A549 (cell line): ENCODE results near the gene CDKN1C. TPM values are rescaled to one million over a fixed set of nuclear protein-coding genes. Genes with fewer than 3 reads are reported as not detected.

ENCODE experiments used
- ATAC-seq, 2 experiments: fragments of 200-7000 bp in 1 of 2; fragments of >200 bp in 1 of 2; cut with Nextera tagmentation in 1 of 2; cut with Tn5 transposase in 1 of 2; 3 replicates each; pipeline versions ENCODE4 v1.8.0 to v1.9.1; 2018 to 2020; ENCODE audit warnings: mild to moderate bottlenecking in 1 of 2, moderate library complexity in 1 of 2
- CTCF ChIA-PET: fragments of 300-600 bp; sonication (Branson Sonifier 250); formaldehyde crosslinking; extraction: SDS; loops from one replicate; lab custom pipeline; 2021; ENCODE audit warnings: antibody characterized with exemption, inconsistent platforms; lab: Yijun Ruan, JAX
- POLR2A ChIA-PET: fragments of 350-600 bp; formaldehyde crosslinking; extraction: SDS; loops from one replicate; lab custom pipeline; 2021; ENCODE audit warnings: antibody characterized with exemption, inconsistent platforms; lab: Yijun Ruan, JAX
- DNase-seq, 2 experiments: peaks; one replicate each; pipeline versions ENCODE4 v3.0.0 to v3.0.0-alpha.2; 2011 to 2016; ENCODE audit warnings: low read depth in 1 of 2, low spot score in 1 of 2
- FAIRE-seq: peaks from 2 replicates; lab custom pipeline; 2011; peaks lifted over from hg19 to GRCh38; lab: Jason Lieb, UNC
- H3K27ac ChIP-seq, 2 experiments: fragments of >200 bp; sonication (Bioruptor Twin); formaldehyde crosslinking; 3 replicates each; pipeline ENCODE4 v1.5.1; 2016 to 2017
- H3K4me1 ChIP-seq: fragments of >200 bp; sonication (Bioruptor Twin); formaldehyde crosslinking; 3 replicates; pipeline ENCODE4 v1.6.1; 2016
- H3K4me2 ChIP-seq: fragments of >200 bp; sonication (Bioruptor Twin); formaldehyde crosslinking; 3 replicates; pipeline ENCODE4 v1.6.1; 2016
- H3K4me3 ChIP-seq: fragments of >200 bp; sonication (Bioruptor Twin); formaldehyde crosslinking; 3 replicates; pipeline ENCODE4 v1.5.1; 2016
- H3K9me3 ChIP-seq: fragments of >200 bp; sonication (Bioruptor Twin); formaldehyde crosslinking; 3 replicates; pipeline ENCODE4 v1.6.1; 2016
- CBX2 ChIP-seq: fragments of 200-600 bp; sonication (generic); IDR thresholded peaks from 2 replicates; pipeline ENCODE4 v1.6.1; 2016; ENCODE audit warnings: low read depth, mild to moderate bottlenecking, borderline replicate concordance
- CEBPB ChIP-seq, 2 experiments: fragments of >200 bp in 1 of 2; sonication (Bioruptor Twin) in 1 of 2; formaldehyde crosslinking in 1 of 2; IDR thresholded peaks; 2 replicates each; pipeline ENCODE4 v1.6.1; 2012 to 2016
- EHF ChIP-seq: fragments of 250-450 bp; sonication (Bioruptor Pico); IDR thresholded peaks from 2 replicates; pipeline ENCODE4 v1.5.0; 2020; ENCODE audit warnings: mild to moderate bottlenecking
- ELK1 ChIP-seq: fragments of 150-350 bp; IDR thresholded peaks from 2 replicates; pipeline ENCODE4 v1.6.1; 2014; ENCODE audit warnings: low read depth, mild to moderate bottlenecking, low read length
- EP300 ChIP-seq, 2 experiments: fragments of >200 bp; sonication (Bioruptor Twin); formaldehyde crosslinking; IDR thresholded peaks; 2 replicates in 1 of 2; 3 replicates in 1 of 2; pipeline ENCODE4 v1.6.1; 2016 to 2017
- FOSB ChIP-seq: fragments of 250-450 bp; sonication (Bioruptor Pico); IDR thresholded peaks from 2 replicates; pipeline ENCODE4 v1.5.0; 2020; ENCODE audit warnings: mild to moderate bottlenecking, moderate library complexity
- FOSL2 ChIP-seq, 2 experiments: fragments of 450-650 bp in 1 of 2; fragments of >200 bp in 1 of 2; sonication (Bioruptor Twin) in 1 of 2; formaldehyde crosslinking; IDR thresholded peaks; 2 replicates each; pipeline versions ENCODE4 v1.5.0 to v1.6.1; 2016 to 2020; ENCODE audit warnings: mild to moderate bottlenecking in 1 of 2, moderate library complexity in 1 of 2
- FOXS1 ChIP-seq: fragments of 250-450 bp; sonication (Bioruptor Pico); IDR thresholded peaks from 2 replicates; pipeline ENCODE4 v1.5.0; 2020; ENCODE audit warnings: mild to moderate bottlenecking, moderate library complexity
- HES2 ChIP-seq: fragments of >200 bp; sonication (Bioruptor Twin); formaldehyde crosslinking; IDR thresholded peaks from 2 replicates; pipeline ENCODE4 v1.6.1; 2016
- HOXB5 ChIP-seq: fragments of 250-450 bp; sonication (Bioruptor Pico); IDR thresholded peaks from 2 replicates; pipeline ENCODE4 v1.5.0; 2020; ENCODE audit warnings: mild to moderate bottlenecking, moderate library complexity
- JUNB ChIP-seq: fragments of >200 bp; sonication (Bioruptor Twin); formaldehyde crosslinking; IDR thresholded peaks from 2 replicates; pipeline ENCODE4 v1.6.1; 2016
- KDM5A ChIP-seq: fragments of 200-600 bp; sonication (generic); IDR thresholded peaks from 2 replicates; pipeline ENCODE4 v1.6.1; 2016; ENCODE audit warnings: antibody characterized with exemption, mild to moderate bottlenecking
- MAFK ChIP-seq: fragments of 450-650 bp; IDR thresholded peaks from 2 replicates; pipeline ENCODE4 v1.6.1; 2014; ENCODE audit not compliant: partially characterized antibody
- MAZ ChIP-seq: fragments of 150-350 bp; IDR thresholded peaks from 2 replicates; pipeline ENCODE4 v1.6.1; 2014; ENCODE audit warnings: antibody characterized with exemption, low read depth, low read length, borderline replicate concordance
- PHF8 ChIP-seq: fragments of 200-600 bp; sonication (generic); IDR thresholded peaks from 2 replicates; pipeline ENCODE4 v1.6.1; 2016; ENCODE audit warnings: low read depth, mild to moderate bottlenecking, antibody characterized with exemption, moderate library complexity, borderline replicate concordance
- RARB ChIP-seq: fragments of 250-450 bp; sonication (Bioruptor Pico); IDR thresholded peaks from 2 replicates; pipeline ENCODE4 v1.8.0; 2021; ENCODE audit warnings: mild to moderate bottlenecking, moderate library complexity
- RCOR1 ChIP-seq: fragments of 150-350 bp; IDR thresholded peaks from 2 replicates; pipeline ENCODE4 v1.6.1; 2014; ENCODE audit warnings: antibody characterized with exemption, low read length, low read depth
- RNF2 ChIP-seq: fragments of 200-600 bp; sonication (generic); IDR thresholded peaks from 2 replicates; pipeline ENCODE4 v1.6.1; 2016; ENCODE audit warnings: low read depth, mild to moderate bottlenecking, antibody characterized with exemption, moderate library complexity, borderline replicate concordance
- SMC3 ChIP-seq: fragments of >200 bp; sonication (Bioruptor Twin); formaldehyde crosslinking; IDR thresholded peaks from 3 replicates; pipeline ENCODE4 v1.6.1; 2018; ENCODE audit warnings: inconsistent platforms
- SREBF2 ChIP-seq: fragments of 450-650 bp; IDR thresholded peaks from 2 replicates; pipeline ENCODE4 v1.6.1; 2014; ENCODE audit warnings: mild to moderate bottlenecking, moderate library complexity
- TFCP2L1 ChIP-seq: fragments of 250-450 bp; sonication (Bioruptor Pico); IDR thresholded peaks from 2 replicates; pipeline ENCODE4 v1.5.0; 2021; ENCODE audit warnings: mild to moderate bottlenecking
- TP53 ChIP-seq: fragments of 250-450 bp; sonication (Bioruptor Pico); IDR thresholded peaks from 2 replicates; pipeline ENCODE4 v1.5.0; 2021; ENCODE audit warnings: mild to moderate bottlenecking, moderate library complexity
- ZC3H11A ChIP-seq: fragments of 450-650 bp; IDR thresholded peaks from 2 replicates; pipeline ENCODE4 v1.6.1; 2014; ENCODE audit warnings: antibody characterized with exemption, mild to moderate bottlenecking
- ZFP36 ChIP-seq: fragments of 450-650 bp; IDR thresholded peaks from 2 replicates; pipeline ENCODE4 v1.6.1; 2014; ENCODE audit warnings: borderline replicate concordance; ENCODE audit not compliant: partially characterized antibody
- ZSCAN20 ChIP-seq: fragments of 250-450 bp; sonication (Bioruptor Pico); IDR thresholded peaks from 2 replicates; pipeline ENCODE4 v1.8.0; 2022; ENCODE audit warnings: mild to moderate bottlenecking, moderate library complexity
- WGBS: methylation state at CpG from one replicate; pipeline ENCODE4 v1.1.6; 2017; ENCODE audit errors: missing lambda C conversion rate; 5-methylcytosine and 5-hydroxymethylcytosine counted together
- polyA plus RNA-seq, 4 experiments: library from polyadenylated mRNA; depleted of rRNA in 3 of 4; stranded (reverse); fragments of >200 nt; fragmentation: RNase III in 1 of 4; extraction: RNeasy Plus Mini Kit Qiagen cat#74134 plus additional on column Dnase treatment in 1 of 4; gene quantifications; 2 replicates in 3 of 4; 3 replicates in 1 of 4; pipeline ENCODE4 v1.2.3, GENCODE V29; 2011 to 2017
- TF ChIP-seq, protein P1 (sequence below): fragments of 250-450 bp; sonication (Bioruptor Pico); IDR thresholded peaks from 2 replicates; pipeline ENCODE4 v1.5.0; 2021; ENCODE audit warnings: mild to moderate bottlenecking, moderate library complexity, borderline replicate concordance
- TF ChIP-seq, protein P2 (sequence below): fragments of 250-450 bp; sonication (Bioruptor Pico); IDR thresholded peaks from 2 replicates; pipeline ENCODE4 v1.5.0; 2020; ENCODE audit warnings: low read depth, mild to moderate bottlenecking, moderate library complexity
- TF ChIP-seq, protein P3 (sequence below): fragments of >200 bp; sonication (Bioruptor Twin); formaldehyde crosslinking; IDR thresholded peaks from 3 replicates; pipeline ENCODE4 v1.5.1; 2016

CDKN1C gene
- polyA plus RNA-seq, 2 of the 4 experiments (the other 2 are of a cell fraction) = 0.30 to 0.41 TPM

DNA sequence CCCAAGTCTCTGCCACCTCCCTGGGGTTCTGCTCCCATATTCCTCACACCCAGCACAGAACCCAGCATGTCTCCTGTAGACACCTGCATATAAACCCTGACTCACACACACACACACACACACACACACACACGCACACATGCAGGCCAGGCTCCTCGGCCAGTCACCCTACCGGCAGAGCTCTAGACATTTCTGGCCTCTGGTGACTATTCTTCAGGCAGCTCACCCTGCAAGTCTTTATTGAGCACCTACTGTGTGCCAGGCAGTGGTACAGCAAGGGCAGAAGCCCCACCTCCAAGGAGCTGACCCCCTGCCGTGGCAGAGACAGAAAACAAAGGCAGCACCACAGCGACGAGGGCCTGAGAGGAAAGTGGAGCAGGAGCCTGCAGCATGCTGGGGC is 50.3 kb downstream of the CDKN1C start:
- no peak overlapping the region for H3K4me2 ChIP-seq
- H3K4me1 ChIP-seq = no peaks in the 10 kb centered on the region; the same call in 2 of the 3 replicates
- ChIA-PET CTCF (no interaction called here), POLR2A (no interaction called here)
- ATAC-seq (no peak), FAIRE-seq (no peak), DNase-seq (no peak)
- no peak for TF ChIP-seq RCOR1
- TF ChIP-seq ZC3H11A = no peak
- TF ChIP-seq, protein P1, sequence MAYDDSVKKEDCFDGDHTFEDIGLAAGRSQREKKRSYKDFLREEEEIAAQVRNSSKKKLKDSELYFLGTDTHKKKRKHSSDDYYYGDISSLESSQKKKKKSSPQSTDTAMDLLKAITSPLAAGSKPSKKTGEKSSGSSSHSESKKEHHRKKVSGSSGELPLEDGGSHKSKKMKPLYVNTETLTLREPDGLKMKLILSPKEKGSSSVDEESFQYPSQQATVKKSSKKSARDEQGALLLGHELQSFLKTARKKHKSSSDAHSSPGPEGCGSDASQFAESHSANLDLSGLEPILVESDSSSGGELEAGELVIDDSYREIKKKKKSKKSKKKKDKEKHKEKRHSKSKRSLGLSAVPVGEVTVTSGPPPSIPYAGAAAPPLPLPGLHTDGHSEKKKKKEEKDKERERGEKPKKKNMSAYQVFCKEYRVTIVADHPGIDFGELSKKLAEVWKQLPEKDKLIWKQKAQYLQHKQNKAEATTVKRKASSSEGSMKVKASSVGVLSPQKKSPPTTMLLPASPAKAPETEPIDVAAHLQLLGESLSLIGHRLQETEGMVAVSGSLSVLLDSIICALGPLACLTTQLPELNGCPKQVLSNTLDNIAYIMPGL (CRISPR knock-in tag) = no peak
- no peak for TF ChIP-seq RARB (CRISPR knock-in tag)
- TF ChIP-seq ZSCAN20 (CRISPR knock-in tag) = no peak
- no peak for TF ChIP-seq MAZ
- TF ChIP-seq, protein P2, sequence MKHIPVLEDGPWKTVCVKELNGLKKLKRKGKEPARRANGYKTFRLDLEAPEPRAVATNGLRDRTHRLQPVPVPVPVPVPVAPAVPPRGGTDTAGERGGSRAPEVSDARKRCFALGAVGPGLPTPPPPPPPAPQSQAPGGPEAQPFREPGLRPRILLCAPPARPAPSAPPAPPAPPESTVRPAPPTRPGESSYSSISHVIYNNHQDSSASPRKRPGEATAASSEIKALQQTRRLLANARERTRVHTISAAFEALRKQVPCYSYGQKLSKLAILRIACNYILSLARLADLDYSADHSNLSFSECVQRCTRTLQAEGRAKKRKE (CRISPR knock-in tag) = no peak
- TF ChIP-seq MAFK = no peak
- no peak for TF ChIP-seq RNF2
- TF ChIP-seq SREBF2 = no peak
- no peak for TF ChIP-seq KDM5A
- TF ChIP-seq HOXB5 = no peak
- no peak for TF ChIP-seq CEBPB (IDR thresholded peaks at IDR 0.05)
- no peak for TF ChIP-seq JUNB
- TF ChIP-seq HES2 = no peak
- TF ChIP-seq FOXS1 (CRISPR knock-in tag) = no peak
- TF ChIP-seq ZFP36 = no peak
- H3K9me3 ChIP-seq = no peaks in the 10 kb centered on the region
- 62% methylated on average over 6 of the region's 6 CpGs for WGBS
- no peak overlapping the region for H3K27ac ChIP-seq
- H3K4me3 ChIP-seq = no peak overlapping the region

- Histone ChIP-seq H3K9me3 (no peaks in the 10 kb centered on the region), H3K27ac (no peak overlapping the region), H3K4me1 (no peaks in the 10 kb centered on the region; the same call in 2 of the 3 replicates), H3K4me2 (no peak overlapping the region), H3K4me3 (no peak overlapping the region)
- 63% methylated on average over 12 of the region's 16 CpGs for WGBS
- DNase-seq (no peak), ATAC-seq (no peak), FAIRE-seq (no peak)
- TF ChIP-seq, protein P3, sequence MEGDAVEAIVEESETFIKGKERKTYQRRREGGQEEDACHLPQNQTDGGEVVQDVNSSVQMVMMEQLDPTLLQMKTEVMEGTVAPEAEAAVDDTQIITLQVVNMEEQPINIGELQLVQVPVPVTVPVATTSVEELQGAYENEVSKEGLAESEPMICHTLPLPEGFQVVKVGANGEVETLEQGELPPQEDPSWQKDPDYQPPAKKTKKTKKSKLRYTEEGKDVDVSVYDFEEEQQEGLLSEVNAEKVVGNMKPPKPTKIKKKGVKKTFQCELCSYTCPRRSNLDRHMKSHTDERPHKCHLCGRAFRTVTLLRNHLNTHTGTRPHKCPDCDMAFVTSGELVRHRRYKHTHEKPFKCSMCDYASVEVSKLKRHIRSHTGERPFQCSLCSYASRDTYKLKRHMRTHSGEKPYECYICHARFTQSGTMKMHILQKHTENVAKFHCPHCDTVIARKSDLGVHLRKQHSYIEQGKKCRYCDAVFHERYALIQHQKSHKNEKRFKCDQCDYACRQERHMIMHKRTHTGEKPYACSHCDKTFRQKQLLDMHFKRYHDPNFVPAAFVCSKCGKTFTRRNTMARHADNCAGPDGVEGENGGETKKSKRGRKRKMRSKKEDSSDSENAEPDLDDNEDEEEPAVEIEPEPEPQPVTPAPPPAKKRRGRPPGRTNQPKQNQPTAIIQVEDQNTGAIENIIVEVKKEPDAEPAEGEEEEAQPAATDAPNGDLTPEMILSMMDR = no peak
- TF ChIP-seq EHF (no peak), MAZ (no peak), EP300 (IDR thresholded peaks at IDR 0.05) (no peak), ELK1 (no peak), CBX2 (no peak), SMC3 (no peak), FOSL2 (IDR thresholded peaks at IDR 0.05) (no peak), FOSL2 (CRISPR knock-in tag; IDR thresholded peaks at IDR 0.05) (no peak), PHF8 (no peak), TFCP2L1 (CRISPR knock-in tag) (no peak), TP53 (no peak), FOSB (CRISPR knock-in tag) (no peak)
- TF ChIP-seq, protein P1 (CRISPR knock-in tag) = no peak
- CTCF ChIA-PET = no interaction called here
- POLR2A ChIA-PET = no interaction called here
These were observed 50.9 kb downstream of the CDKN1C start for GRCh38 chr11:2834503-2835273.
